NT2/D1 (cell line): ENCODE measurements around the gene CRHBP.
"Not testable (repeated sequence)": the region's sequence is repeated elsewhere in the genome, so short reads cannot be mapped to it uniquely, and the experiment has no call there.

ENCODE experiments used
- SUZ12 ChIP-seq: IDR thresholded peaks from 2 replicates; pipeline ENCODE4 v1.6.1; 2011; ENCODE audit not compliant: insufficient read length, insufficient read depth; ENCODE audit errors: extremely low read depth
- ZNF274 ChIP-seq: IDR thresholded peaks from 2 replicates; pipeline ENCODE4 v1.6.1; 2011; ENCODE audit warnings: mild to moderate bottlenecking, low read depth, low read length

- not testable (repeated sequence) for TF ChIP-seq SUZ12, ZNF274
Observed at GRCh38 chr5:76998251-76998650, 45.4 kb downstream of the CRHBP start.
